ENCODE results near the gene TSPAN18. TPM values are rescaled to one million over a fixed set of nuclear protein-coding genes. Genes with fewer than 3 reads are reported as not detected.

Gene TSPAN18
- total RNA-seq, 1 experiment from 2014 or later: 0.77 TPM

GRCh38 chr11:44732564-44732963 lies 5.8 kb downstream of the TSPAN18 start:
- Mint-ChIP-seq H3K27me3 (ENCODE audit: insufficient read depth, unreplicated experiment) (peaks cover 30% of the 10 kb centered on the region), H3K9me3 (ENCODE audit: unreplicated experiment) (no peaks in the 10 kb centered on the region), H3K4me3 (ENCODE audit: unreplicated experiment) (no peak overlapping the region), H3K27ac (ENCODE audit: low read depth, unreplicated experiment) (no peak overlapping the region), H3K36me3 (ENCODE audit: insufficient read depth, unreplicated experiment) (peaks cover 6% of the 10 kb centered on the region), H3K4me1 (ENCODE audit: insufficient read depth, unreplicated experiment) (no peaks in the 10 kb centered on the region)
- ChIA-PET CTCF (no interaction called here), POLR2A (no interaction called here)
- no TSS peak for BruUV-seq (replicated peaks)
- intact Hi-C loops (cut with micrococcal nuclease): no loop called here
- no peak for DNase-seq (ENCODE audit: unreplicated experiment)
- TF ChIP-seq, protein P1, sequence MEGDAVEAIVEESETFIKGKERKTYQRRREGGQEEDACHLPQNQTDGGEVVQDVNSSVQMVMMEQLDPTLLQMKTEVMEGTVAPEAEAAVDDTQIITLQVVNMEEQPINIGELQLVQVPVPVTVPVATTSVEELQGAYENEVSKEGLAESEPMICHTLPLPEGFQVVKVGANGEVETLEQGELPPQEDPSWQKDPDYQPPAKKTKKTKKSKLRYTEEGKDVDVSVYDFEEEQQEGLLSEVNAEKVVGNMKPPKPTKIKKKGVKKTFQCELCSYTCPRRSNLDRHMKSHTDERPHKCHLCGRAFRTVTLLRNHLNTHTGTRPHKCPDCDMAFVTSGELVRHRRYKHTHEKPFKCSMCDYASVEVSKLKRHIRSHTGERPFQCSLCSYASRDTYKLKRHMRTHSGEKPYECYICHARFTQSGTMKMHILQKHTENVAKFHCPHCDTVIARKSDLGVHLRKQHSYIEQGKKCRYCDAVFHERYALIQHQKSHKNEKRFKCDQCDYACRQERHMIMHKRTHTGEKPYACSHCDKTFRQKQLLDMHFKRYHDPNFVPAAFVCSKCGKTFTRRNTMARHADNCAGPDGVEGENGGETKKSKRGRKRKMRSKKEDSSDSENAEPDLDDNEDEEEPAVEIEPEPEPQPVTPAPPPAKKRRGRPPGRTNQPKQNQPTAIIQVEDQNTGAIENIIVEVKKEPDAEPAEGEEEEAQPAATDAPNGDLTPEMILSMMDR (IDR thresholded peaks at IDR 0.05; ENCODE audit: unreplicated experiment): no peak

- no TSS peak for BruUV-seq (replicated peaks)
- TF ChIP-seq, protein P1 (IDR thresholded peaks at IDR 0.05; ENCODE audit: unreplicated experiment): no peak
- H3K27me3 Mint-ChIP-seq (ENCODE audit: insufficient read depth, unreplicated experiment): peaks cover 31% of the 10 kb centered on the region
- no peaks in the 10 kb centered on the region for H3K36me3 Mint-ChIP-seq (ENCODE audit: insufficient read depth, unreplicated experiment)
- H3K27ac Mint-ChIP-seq (ENCODE audit: low read depth, unreplicated experiment): no peak overlapping the region
- no peaks in the 10 kb centered on the region for H3K9me3 Mint-ChIP-seq (ENCODE audit: unreplicated experiment)
- no peak for DNase-seq (ENCODE audit: unreplicated experiment)
- ChIA-PET CTCF (interaction anchor here (0.8 to 1.3 kb wide), 2 partner anchors 15 to 161 kb away, joined by 3 to 4 read pairs; no protein-coding TSS in a partner anchor), POLR2A (no interaction called here)
- intact Hi-C loops (cut with micrococcal nuclease): no loop called here
- H3K4me1 Mint-ChIP-seq (ENCODE audit: insufficient read depth, unreplicated experiment): no peaks in the 10 kb centered on the region
- H3K4me3 Mint-ChIP-seq (ENCODE audit: unreplicated experiment): no peak overlapping the region
These were observed 7.1 kb downstream of the TSPAN18 start for GRCh38 chr11:44733877-44734276.

DNA sequence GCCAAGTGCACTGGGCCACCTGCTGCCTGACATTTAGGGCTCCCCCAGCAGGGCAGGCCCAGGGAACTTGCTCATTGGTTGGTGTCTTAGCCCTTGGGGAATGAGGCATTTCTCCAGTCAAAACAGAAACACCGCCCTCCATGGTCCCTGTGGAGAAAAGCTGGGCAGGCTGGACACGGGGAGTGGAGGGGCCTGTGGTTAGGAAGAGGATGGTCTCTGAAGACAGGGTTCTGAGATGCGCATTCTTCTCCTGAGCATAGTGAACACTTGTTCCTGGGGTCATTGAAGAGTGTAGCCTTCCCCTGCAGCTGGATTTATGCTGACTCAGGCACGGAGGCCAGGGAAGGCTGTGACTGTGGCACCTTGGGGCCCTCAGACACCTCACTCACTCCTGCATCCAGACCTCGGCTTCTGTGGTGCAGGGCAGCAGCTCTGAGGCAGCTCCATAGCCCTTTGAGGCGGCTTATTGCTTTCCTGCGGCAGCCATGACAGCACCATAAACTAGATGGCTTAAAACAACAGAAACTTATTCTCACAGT lies 8.2 kb downstream of the TSPAN18 start:
- Mint-ChIP-seq H3K27ac (ENCODE audit: low read depth, unreplicated experiment) (no peak overlapping the region), H3K4me3 (ENCODE audit: unreplicated experiment) (no peak overlapping the region), H3K27me3 (ENCODE audit: insufficient read depth, unreplicated experiment) (peaks cover 31% of the 10 kb centered on the region), H3K4me1 (ENCODE audit: insufficient read depth, unreplicated experiment) (no peaks in the 10 kb centered on the region), H3K36me3 (ENCODE audit: insufficient read depth, unreplicated experiment) (no peaks in the 10 kb centered on the region), H3K9me3 (ENCODE audit: unreplicated experiment) (no peaks in the 10 kb centered on the region)
- POLR2A ChIA-PET: interaction anchor here (0.6 kb wide), 1 partner anchor 538 kb away, joined by 4 read pairs; no protein-coding TSS in a partner anchor
- intact Hi-C loops (cut with micrococcal nuclease): no loop called here
- TF ChIP-seq, protein P1 (IDR thresholded peaks at IDR 0.05; ENCODE audit: unreplicated experiment): no peak
- BruUV-seq (replicated peaks): no TSS peak
- no peak for DNase-seq (ENCODE audit: unreplicated experiment)
- CTCF ChIA-PET: interaction anchor here (0.6 to 1.4 kb wide), 3 partner anchors 14 to 176 kb away, joined by 3 to 6 read pairs (median 4); no protein-coding TSS in a partner anchor

DNA sequence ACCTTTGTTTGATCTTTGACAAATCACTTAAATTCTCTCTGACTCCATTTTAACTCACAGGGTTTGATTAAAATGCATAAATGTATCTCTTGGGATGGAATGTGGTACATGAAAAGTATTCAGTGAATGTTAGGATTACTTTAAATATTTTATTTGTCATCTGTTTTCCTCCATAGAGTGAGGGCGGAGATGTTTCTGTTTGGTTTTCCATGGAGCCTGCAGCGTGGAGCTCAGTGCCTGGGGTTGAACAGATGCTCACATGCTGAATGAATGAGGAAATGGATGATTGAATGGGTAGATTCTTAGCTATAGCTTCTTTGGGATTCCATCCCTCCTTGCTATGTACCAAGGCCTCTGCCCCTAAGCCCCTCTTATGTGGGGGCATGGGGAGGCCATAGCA lies 10.0 kb downstream of the TSPAN18 start:
- no peak overlapping the region for H3K27ac Mint-ChIP-seq (ENCODE audit: low read depth, unreplicated experiment)
- POLR2A ChIA-PET: interaction anchor here (0.6 kb wide), 1 partner anchor 1110 kb away, joined by 3 read pairs; no protein-coding TSS in a partner anchor
- peaks cover 48% of the 10 kb centered on the region for H3K27me3 Mint-ChIP-seq (ENCODE audit: insufficient read depth, unreplicated experiment)

More for the DNA sequence above, 10.0 kb downstream of the TSPAN18 start:
- Mint-ChIP-seq H3K4me1 (ENCODE audit: insufficient read depth, unreplicated experiment) (no peaks in the 10 kb centered on the region), H3K4me3 (ENCODE audit: unreplicated experiment) (no peak overlapping the region), H3K9me3 (ENCODE audit: unreplicated experiment) (no peaks in the 10 kb centered on the region), H3K36me3 (ENCODE audit: insufficient read depth, unreplicated experiment) (no peaks in the 10 kb centered on the region)
- BruUV-seq (replicated peaks): no TSS peak
- TF ChIP-seq, protein P1 (IDR thresholded peaks at IDR 0.05; ENCODE audit: unreplicated experiment): no peak
- CTCF ChIA-PET: interaction anchor here (0.7 to 1.2 kb wide), 4 partner anchors 10 to 191 kb away, joined by 3 read pairs; partner anchors contain the start of gene TSPAN18
- intact Hi-C loops (cut with micrococcal nuclease): no loop called here
- no peak for DNase-seq (ENCODE audit: unreplicated experiment)

Measured in MCF 10A (cell line).